ENCODE results near the gene MRPL1. TPM values are rescaled to one million over a fixed set of nuclear protein-coding genes. Genes with fewer than 3 reads are reported as not detected.
A peak's percentile ranks its signal among the peaks of the same experiment; 100 is the strongest.

MRPL1 gene
- total and polyA plus RNA-seq, 2 of the 13 experiments (the other 11 are each of a cell fraction or from before 2014, with no cell fraction given), result 23.3 to 61.5 TPM

GRCh38 chr4:77872723-77873445 is 10.3 kb downstream of the MRPL1 start (continued):
- TF ChIP-seq ZGPAT (CRISPR knock-in tag; IDR thresholded peaks at IDR 0.05), result peak; percentile 33; the same call in 1 of the 2 replicates
- TF ChIP-seq CEBPB (IDR thresholded peaks at IDR 0.05; ENCODE audit: borderline replicate concordance, low read depth, low read length), result peak; percentile 94
- TF ChIP-seq PPARG (CRISPR knock-in tag; conservative IDR thresholded peaks at IDR 0.05), result peak; percentile 48; the same call in 1 of the 2 replicates
- TF ChIP-seq TCF7L2 (IDR thresholded peaks at IDR 0.05; ENCODE audit: low read depth, low read length), result peak; percentile 44; the same call in 1 of the 2 replicates
- TF ChIP-seq ARNTL (CRISPR knock-in tag; IDR thresholded peaks at IDR 0.05), result no peak
- TF ChIP-seq NR2F6 (IDR thresholded peaks at IDR 0.05), result peak; percentile 23; the same call in 1 of the 2 replicates
- TF ChIP-seq NR2F6 (CRISPR knock-in tag; IDR thresholded peaks at IDR 0.05), result no peak
- 0 out of 2 replicates have a peak, but pooled peaks have one; percentile 35 for TF ChIP-seq ZNF784 (CRISPR knock-in tag; IDR thresholded peaks at IDR 0.05; ENCODE audit: borderline replicate concordance)
- TF ChIP-seq SOX5 (CRISPR knock-in tag; IDR thresholded peaks at IDR 0.05; ENCODE audit: borderline replicate concordance), result peak; percentile 89
- peak; percentile 30; the same call in 1 of the 2 replicates for TF ChIP-seq ZNF687 (CRISPR knock-in tag; IDR thresholded peaks at IDR 0.05)
- TF ChIP-seq ZMYM3 (CRISPR knock-in tag; IDR thresholded peaks at IDR 0.05), result peak; percentile 52; the same call in 1 of the 2 replicates
- peak; percentile 51; the same call in 1 of the 2 replicates for TF ChIP-seq HDAC1 (CRISPR knock-in tag; IDR thresholded peaks at IDR 0.05)
- no peak for TF ChIP-seq RARA (CRISPR knock-in tag; IDR thresholded peaks at IDR 0.05)
- TF ChIP-seq HNF4G (IDR thresholded peaks at IDR 0.05; ENCODE audit: borderline replicate concordance, low read depth, low read length), result peak; percentile 67; the same call in 1 of the 2 replicates
- TF ChIP-seq HNF4G (CRISPR knock-in tag; IDR thresholded peaks at IDR 0.05; ENCODE audit: borderline replicate concordance, low read depth), result no peak
- TF ChIP-seq ZNF18 (CRISPR knock-in tag; IDR thresholded peaks at IDR 0.05; ENCODE audit: insufficient replicate concordance), result no peak
- 0 out of 2 replicates have a peak, but pooled peaks have one; percentile 18 for TF ChIP-seq ELF3 (CRISPR knock-in tag; IDR thresholded peaks at IDR 0.05)
- TF ChIP-seq ZNF460 (CRISPR knock-in tag; IDR thresholded peaks at IDR 0.05; ENCODE audit: borderline replicate concordance), result peak; percentile 86; the same call in 1 of the 2 replicates
- TF ChIP-seq BCL6 (CRISPR knock-in tag; IDR thresholded peaks at IDR 0.05), result peak; percentile 53
- peak; percentile 29; the same call in 1 of the 2 replicates for TF ChIP-seq SOX13 (IDR thresholded peaks at IDR 0.05)
- TF ChIP-seq SOX13 (CRISPR knock-in tag; conservative IDR thresholded peaks at IDR 0.05 in 1 of 2, IDR thresholded peaks at IDR 0.05 in 1 of 2), result peak in 1 of 2 experiments; percentile 93; a peak in 2 of 4 replicates
- peak; percentile 25; the same call in 1 of the 2 replicates for TF ChIP-seq CHD4 (IDR thresholded peaks at IDR 0.05; ENCODE audit: borderline replicate concordance, low read length)
